ENCODE data around the gene ABCB9. TPM values are rescaled to one million over a fixed set of nuclear protein-coding genes. Genes with fewer than 3 reads are reported as not detected.
A peak's percentile ranks its signal among the peaks of the same experiment; 100 is the strongest.

Gene ABCB9
- total and polyA plus RNA-seq, 2 donors, result 1.8 to 2.1 TPM

DNA sequence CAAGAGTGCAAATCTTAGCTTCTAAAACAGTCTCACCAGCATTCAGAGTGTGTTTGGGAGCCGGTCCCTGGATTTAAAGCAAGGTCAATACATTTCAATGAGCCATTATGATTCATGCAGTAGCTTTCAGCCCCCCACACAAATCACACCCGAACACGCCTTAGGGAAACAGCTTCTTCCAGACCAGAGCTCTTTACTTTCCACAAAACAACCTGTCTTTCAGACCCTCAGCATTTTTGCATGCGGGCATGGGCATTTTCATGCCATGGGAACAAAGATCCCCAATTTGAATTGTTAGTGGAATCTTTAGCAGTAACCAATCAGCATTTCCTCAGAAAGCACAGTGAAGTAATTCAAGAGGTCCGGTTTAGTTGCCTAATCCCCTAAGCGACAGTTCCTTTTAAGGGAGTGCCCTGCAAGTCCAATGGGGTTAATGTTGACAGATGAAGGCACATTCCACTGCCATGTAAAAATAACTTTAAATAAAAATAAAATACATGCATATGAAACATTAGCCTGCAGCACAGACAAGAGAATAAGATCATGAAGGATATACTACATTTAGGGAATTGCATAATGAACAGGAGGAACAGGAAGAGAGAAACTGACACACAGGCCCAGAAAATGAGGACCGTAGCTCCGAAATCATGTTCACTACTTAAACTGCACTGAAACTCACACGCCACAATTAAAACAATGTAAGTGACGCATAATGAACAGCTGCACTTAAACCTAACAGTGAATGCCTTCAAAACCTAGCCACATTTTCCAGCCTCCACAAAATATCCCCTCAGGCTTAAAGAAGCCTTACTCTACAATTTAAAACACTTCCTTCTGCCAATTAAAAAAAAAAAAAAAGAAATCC, 74.4 kb downstream of the ABCB9 start:
- H3K27ac ChIP-seq (ENCODE audit: low read depth in 1 of 2, low read length in 1 of 2), result peak overlapping the region in 1 of 2 donors; percentile 3
- peaks cover 0 to 4% of the 10 kb centered on the region in 2 donors for H3K36me3 ChIP-seq (ENCODE audit: control insufficient read depth in 2 of 2, insufficient read depth in 2 of 2, low read length in 1 of 2)
- H3K27me3 ChIP-seq (ENCODE audit: control insufficient read depth in 2 of 2, insufficient read depth in 1 of 2, low read length in 1 of 2), result no peaks in the 10 kb centered on the region
- peaks cover 44 to 89% of the 10 kb centered on the region in 2 donors for H3K4me1 ChIP-seq (ENCODE audit: control insufficient read depth in 2 of 2, insufficient read depth in 2 of 2, low read length in 2 of 2)
- WGBS, result 77% methylated on average over 10 of the region's 10 CpGs
- H3K4me3 ChIP-seq (ENCODE audit: low read length in 2 of 2), result no peak overlapping the region
- DNase-seq (ENCODE audit: low read depth in 6 of 9, low spot score in 9 of 9), result no peak
- H3K9me3 ChIP-seq (ENCODE audit: control insufficient read depth in 2 of 2, insufficient read depth in 1 of 2, low read length in 1 of 2), result peaks cover 1 to 2% of the 10 kb centered on the region in 2 donors

DNA sequence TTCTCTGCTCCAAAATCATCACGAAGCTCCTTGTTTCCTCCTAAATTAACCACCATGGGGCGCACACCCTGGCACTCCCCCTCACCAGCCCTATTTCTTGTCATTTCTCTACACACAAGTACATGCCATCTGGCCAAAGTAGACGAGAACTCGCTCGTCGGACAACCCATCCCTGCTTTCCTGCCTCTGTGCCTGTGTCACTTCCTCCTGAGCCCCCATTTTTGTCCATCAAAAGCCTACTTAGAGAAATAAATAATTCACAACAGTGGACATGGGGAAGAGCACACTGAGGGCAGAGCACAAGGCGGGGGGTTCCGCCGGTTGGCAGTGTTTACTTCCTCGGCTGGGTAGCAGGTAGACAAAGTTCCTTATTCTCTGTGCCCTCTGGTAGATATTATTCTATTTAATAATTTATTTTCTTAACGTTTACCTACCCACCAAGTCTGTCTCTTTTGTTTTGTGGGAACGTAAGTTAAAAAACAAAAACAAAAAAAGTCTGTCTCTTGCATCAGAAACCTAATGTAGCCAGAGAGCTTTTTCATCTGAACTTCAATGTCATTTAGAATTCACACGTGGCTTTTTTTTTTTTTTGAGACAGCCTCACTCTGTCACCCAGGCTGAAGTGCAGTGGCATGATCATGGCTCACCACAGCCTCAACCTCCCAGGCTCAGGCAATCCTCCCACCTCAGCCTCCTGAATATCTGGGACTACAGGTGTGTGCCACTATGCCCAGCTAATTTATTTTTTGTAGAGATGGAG, 76.3 kb downstream of the ABCB9 start:
- 15% methylated on average over 13 of the region's 13 CpGs for WGBS
- peak in 1 of 9 donors; percentile 53 for DNase-seq (ENCODE audit: low read depth in 6 of 9, low spot score in 9 of 9)
- Histone ChIP-seq H3K9me3 (ENCODE audit: control insufficient read depth in 2 of 2, insufficient read depth in 1 of 2, low read length in 1 of 2) (no peaks in the 10 kb centered on the region), H3K36me3 (ENCODE audit: control insufficient read depth in 2 of 2, insufficient read depth in 2 of 2, low read length in 1 of 2) (peaks cover 0 to 4% of the 10 kb centered on the region in 2 donors), H3K4me1 (ENCODE audit: control insufficient read depth in 2 of 2, insufficient read depth in 2 of 2, low read length in 2 of 2) (peaks cover 50 to 85% of the 10 kb centered on the region in 2 donors), H3K27ac (ENCODE audit: low read depth in 1 of 2, low read length in 1 of 2) (peak overlapping the region; percentile 25 to 75), H3K4me3 (ENCODE audit: low read length in 2 of 2) (peak overlapping the region in 1 of 2 donors; percentile 8), H3K27me3 (ENCODE audit: control insufficient read depth in 2 of 2, insufficient read depth in 1 of 2, low read length in 1 of 2) (no peaks in the 10 kb centered on the region)

- H3K9me3 ChIP-seq (ENCODE audit: control insufficient read depth in 2 of 2, insufficient read depth in 1 of 2, low read length in 1 of 2), result no peaks in the 10 kb centered on the region
- peak overlapping the region; percentile 89 to 90 for H3K27ac ChIP-seq (ENCODE audit: low read depth in 1 of 2, low read length in 1 of 2)
- H3K4me3 ChIP-seq (ENCODE audit: low read length in 2 of 2), result peak overlapping the region; percentile 19 to 39
- DNase-seq (ENCODE audit: low read depth in 6 of 9, low spot score in 9 of 9), result peak in 1 of 9 donors; percentile 82
- H3K36me3 ChIP-seq (ENCODE audit: control insufficient read depth in 2 of 2, insufficient read depth in 2 of 2, low read length in 1 of 2), result peaks cover 0 to 3% of the 10 kb centered on the region in 2 donors
- peaks cover 43 to 81% of the 10 kb centered on the region in 2 donors for H3K4me1 ChIP-seq (ENCODE audit: control insufficient read depth in 2 of 2, insufficient read depth in 2 of 2, low read length in 2 of 2)
- no peaks in the 10 kb centered on the region for H3K27me3 ChIP-seq (ENCODE audit: control insufficient read depth in 2 of 2, insufficient read depth in 1 of 2, low read length in 1 of 2)
- WGBS, result 1% methylated on average over 12 of the region's 12 CpGs
Measured at GRCh38 chr12:122888232-122888752, 78.0 kb downstream of the ABCB9 start.

- no peaks in the 10 kb centered on the region for H3K27me3 ChIP-seq (ENCODE audit: control insufficient read depth in 2 of 2, insufficient read depth in 1 of 2, low read length in 1 of 2)
- 14% methylated on average over 5 of the region's 5 CpGs for WGBS
- peaks cover 48 to 82% of the 10 kb centered on the region in 2 donors for H3K4me1 ChIP-seq (ENCODE audit: control insufficient read depth in 2 of 2, insufficient read depth in 2 of 2, low read length in 2 of 2)
- H3K36me3 ChIP-seq (ENCODE audit: control insufficient read depth in 2 of 2, insufficient read depth in 2 of 2, low read length in 1 of 2), result no peaks in the 10 kb centered on the region
- DNase-seq (ENCODE audit: low read depth in 6 of 9, low spot score in 9 of 9), result no peak
- H3K4me3 ChIP-seq (ENCODE audit: low read length in 2 of 2), result peak overlapping the region in 1 of 2 donors; percentile 39
- peak overlapping the region; percentile 85 to 89 for H3K27ac ChIP-seq (ENCODE audit: low read depth in 1 of 2, low read length in 1 of 2)
- H3K9me3 ChIP-seq (ENCODE audit: control insufficient read depth in 2 of 2, insufficient read depth in 1 of 2, low read length in 1 of 2), result no peaks in the 10 kb centered on the region
Measured at GRCh38 chr12:122887819-122888212, 78.4 kb downstream of the ABCB9 start.

GRCh38 chr12:122886851-122887818, 79.1 kb downstream of the ABCB9 start:
- peak in 2 of 9 donors; percentile 58 to 80 for DNase-seq (ENCODE audit: low read depth in 6 of 9, low spot score in 9 of 9)
- Histone ChIP-seq H3K27me3 (ENCODE audit: control insufficient read depth in 2 of 2, insufficient read depth in 1 of 2, low read length in 1 of 2) (no peaks in the 10 kb centered on the region), H3K4me1 (ENCODE audit: control insufficient read depth in 2 of 2, insufficient read depth in 2 of 2, low read length in 2 of 2) (peaks cover 49 to 78% of the 10 kb centered on the region in 2 donors), H3K9me3 (ENCODE audit: control insufficient read depth in 2 of 2, insufficient read depth in 1 of 2, low read length in 1 of 2) (no peaks in the 10 kb centered on the region), H3K27ac (ENCODE audit: low read depth in 1 of 2, low read length in 1 of 2) (peak overlapping the region; percentile 85 to 89), H3K4me3 (ENCODE audit: low read length in 2 of 2) (no peak overlapping the region), H3K36me3 (ENCODE audit: control insufficient read depth in 2 of 2, insufficient read depth in 2 of 2, low read length in 1 of 2) (no peaks in the 10 kb centered on the region)
- WGBS, result 59% methylated on average over 10 of the region's 10 CpGs

DNA sequence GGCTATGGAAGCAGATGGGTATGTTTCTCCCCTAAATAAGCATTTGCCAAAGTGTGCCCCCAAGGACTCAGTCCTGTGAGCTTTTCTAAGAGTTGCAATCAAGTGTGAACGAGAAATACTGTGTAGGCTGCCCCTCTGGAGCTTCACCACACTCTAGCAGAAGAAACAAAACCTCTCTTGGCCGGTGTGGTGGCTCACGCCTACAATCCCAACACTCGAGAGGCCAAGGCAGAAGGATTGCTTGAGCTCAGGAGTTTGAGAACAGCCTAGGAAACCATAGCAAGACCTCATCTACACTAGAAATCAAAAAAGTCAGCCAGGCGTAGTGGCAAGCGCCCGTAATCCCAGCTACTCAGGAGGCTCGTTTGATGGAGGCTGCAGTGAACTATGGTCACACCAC, 80.1 kb downstream of the ABCB9 start:
- 91% methylated on average over 8 of the region's 8 CpGs for WGBS
- no peaks in the 10 kb centered on the region for H3K9me3 ChIP-seq (ENCODE audit: control insufficient read depth in 2 of 2, insufficient read depth in 1 of 2, low read length in 1 of 2)
- no peaks in the 10 kb centered on the region for H3K36me3 ChIP-seq (ENCODE audit: control insufficient read depth in 2 of 2, insufficient read depth in 2 of 2, low read length in 1 of 2)
- peaks cover 53 to 74% of the 10 kb centered on the region in 2 donors for H3K4me1 ChIP-seq (ENCODE audit: control insufficient read depth in 2 of 2, insufficient read depth in 2 of 2, low read length in 2 of 2)
- no peak for DNase-seq (ENCODE audit: low read depth in 6 of 9, low spot score in 9 of 9)
- H3K27ac ChIP-seq (ENCODE audit: low read depth in 1 of 2, low read length in 1 of 2), result no peak overlapping the region
- no peak overlapping the region for H3K4me3 ChIP-seq (ENCODE audit: low read length in 2 of 2)
- H3K27me3 ChIP-seq (ENCODE audit: control insufficient read depth in 2 of 2, insufficient read depth in 1 of 2, low read length in 1 of 2), result no peaks in the 10 kb centered on the region

DNA sequence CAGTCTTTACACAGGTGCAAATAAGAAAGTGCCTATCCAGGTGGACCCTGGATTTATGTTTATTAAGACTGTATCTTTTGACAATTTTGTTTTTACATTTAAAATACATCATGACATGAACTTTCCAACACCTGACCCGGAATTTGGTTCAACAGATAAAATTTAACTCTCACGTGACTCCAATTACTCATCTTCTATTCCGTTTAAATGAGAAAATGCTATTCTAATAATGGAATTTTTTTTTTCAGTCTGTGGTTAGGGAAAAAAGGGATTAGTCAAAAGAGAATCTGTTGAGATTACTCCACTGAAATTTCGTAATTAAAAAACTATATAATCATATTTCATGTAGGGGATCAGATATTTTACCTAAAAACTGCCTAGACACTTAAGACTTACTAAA, 81.4 kb downstream of the ABCB9 start:
- peaks cover 0 to 6% of the 10 kb centered on the region in 2 donors for H3K36me3 ChIP-seq (ENCODE audit: control insufficient read depth in 2 of 2, insufficient read depth in 2 of 2, low read length in 1 of 2)
- peaks cover 57 to 72% of the 10 kb centered on the region in 2 donors for H3K4me1 ChIP-seq (ENCODE audit: control insufficient read depth in 2 of 2, insufficient read depth in 2 of 2, low read length in 2 of 2)
- WGBS, result 92% methylated on average over 4 of the region's 4 CpGs
- no peak for DNase-seq (ENCODE audit: low read depth in 6 of 9, low spot score in 9 of 9)
- no peaks in the 10 kb centered on the region for H3K27me3 ChIP-seq (ENCODE audit: control insufficient read depth in 2 of 2, insufficient read depth in 1 of 2, low read length in 1 of 2)
- no peak overlapping the region for H3K27ac ChIP-seq (ENCODE audit: low read depth in 1 of 2, low read length in 1 of 2)
- no peak overlapping the region for H3K4me3 ChIP-seq (ENCODE audit: low read length in 2 of 2)
- no peaks in the 10 kb centered on the region for H3K9me3 ChIP-seq (ENCODE audit: control insufficient read depth in 2 of 2, insufficient read depth in 1 of 2, low read length in 1 of 2)

DNA sequence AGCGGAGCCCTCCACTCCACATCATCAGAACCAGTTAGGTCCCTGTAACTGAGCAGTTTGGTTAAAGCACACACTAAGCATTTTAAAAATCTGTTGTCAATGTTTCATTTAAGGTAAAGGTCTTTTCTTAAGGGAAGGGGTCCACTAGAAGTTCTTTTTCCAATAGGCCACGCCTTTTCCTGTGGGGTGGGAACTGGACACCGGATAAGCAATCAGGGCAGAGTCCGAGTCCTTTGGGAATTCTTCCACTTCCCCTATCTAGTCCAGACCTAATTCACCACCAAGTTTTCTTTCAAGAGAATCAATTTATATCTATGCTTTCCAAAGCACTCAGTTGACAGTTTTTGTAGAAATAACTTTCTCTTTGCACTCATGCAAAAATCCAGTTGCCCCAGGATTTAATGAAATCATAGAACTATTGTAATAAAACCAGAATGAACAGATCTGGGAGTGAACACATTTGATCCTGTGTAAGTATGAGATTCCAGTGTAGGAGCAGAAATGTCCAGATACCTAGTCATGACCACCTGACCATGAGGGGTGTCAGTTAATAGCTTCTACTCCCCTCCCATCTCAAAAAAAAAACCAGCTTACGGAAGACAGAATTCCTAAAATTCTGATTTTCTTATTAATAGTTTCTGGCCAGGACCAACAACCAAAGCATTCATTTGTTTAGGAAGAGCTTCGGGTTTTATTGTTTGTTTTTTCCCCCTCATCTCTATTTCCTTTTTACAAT, 82.0 kb downstream of the ABCB9 start:
- Histone ChIP-seq H3K4me1 (ENCODE audit: control insufficient read depth in 2 of 2, insufficient read depth in 2 of 2, low read length in 2 of 2) (peaks cover 57 to 71% of the 10 kb centered on the region in 2 donors), H3K9me3 (ENCODE audit: control insufficient read depth in 2 of 2, insufficient read depth in 1 of 2, low read length in 1 of 2) (no peaks in the 10 kb centered on the region), H3K27ac (ENCODE audit: low read depth in 1 of 2, low read length in 1 of 2) (no peak overlapping the region), H3K36me3 (ENCODE audit: control insufficient read depth in 2 of 2, insufficient read depth in 2 of 2, low read length in 1 of 2) (peaks cover 1 to 6% of the 10 kb centered on the region in 2 donors), H3K27me3 (ENCODE audit: control insufficient read depth in 2 of 2, insufficient read depth in 1 of 2, low read length in 1 of 2) (no peaks in the 10 kb centered on the region), H3K4me3 (ENCODE audit: low read length in 2 of 2) (no peak overlapping the region)
- WGBS, result 88% methylated on average over 6 of the region's 6 CpGs
- no peak for DNase-seq (ENCODE audit: low read depth in 6 of 9, low spot score in 9 of 9)

Data from thymus (tissue), 11 donors.